Stimulated activated CD4-positive, alpha-beta T cell treated with anti-CD3 and anti-CD28 coated beads, Interleukin-1b, Interleukin-23, amount 100 ng/mL, for 1 hour (primary cell): ENCODE results near the gene CBFA2T3.

ENCODE experiments used
- DNase-seq, 2 donors: peaks; one replicate each; pipeline ENCODE4 v3.0.0-alpha.2; 2020; ENCODE audit warnings: low read depth in 2 of 2

The CBFA2T3 gene

DNA sequence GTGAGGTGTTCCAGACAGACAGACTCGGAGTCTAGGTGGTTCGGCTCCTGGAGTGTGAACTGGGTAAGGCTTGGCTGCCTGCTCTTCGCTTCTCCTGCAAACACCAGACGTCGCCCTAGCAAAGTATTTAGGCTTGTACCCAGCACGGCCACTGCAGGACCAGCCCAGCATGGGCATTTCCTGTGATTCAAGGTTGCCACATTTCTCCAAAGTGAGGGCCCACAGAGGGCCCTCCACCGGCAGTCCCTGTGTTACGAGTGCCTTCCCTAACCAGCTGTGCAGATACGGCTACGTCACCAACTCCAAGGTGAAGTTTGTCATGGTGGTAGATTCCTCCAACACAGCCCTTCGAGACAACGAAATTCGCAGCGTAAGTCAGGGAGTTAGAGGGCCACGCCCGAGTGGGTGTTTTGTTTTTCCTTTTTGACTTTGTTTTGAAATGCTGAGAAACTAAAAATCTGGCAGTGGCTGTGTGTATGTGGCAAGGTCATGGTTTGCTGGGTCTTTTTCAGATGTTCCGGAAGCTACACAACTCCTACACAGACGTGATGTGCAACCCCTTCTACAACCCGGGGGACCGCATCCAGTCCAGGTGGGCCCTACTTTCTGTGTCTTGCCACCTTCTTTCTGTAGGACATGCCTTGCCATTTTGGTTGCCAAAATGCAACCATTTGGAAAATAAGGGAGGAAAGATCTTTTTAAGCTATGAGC is 117.5 kb downstream of the CBFA2T3 start:
- DNase-seq: no peak

DNA sequence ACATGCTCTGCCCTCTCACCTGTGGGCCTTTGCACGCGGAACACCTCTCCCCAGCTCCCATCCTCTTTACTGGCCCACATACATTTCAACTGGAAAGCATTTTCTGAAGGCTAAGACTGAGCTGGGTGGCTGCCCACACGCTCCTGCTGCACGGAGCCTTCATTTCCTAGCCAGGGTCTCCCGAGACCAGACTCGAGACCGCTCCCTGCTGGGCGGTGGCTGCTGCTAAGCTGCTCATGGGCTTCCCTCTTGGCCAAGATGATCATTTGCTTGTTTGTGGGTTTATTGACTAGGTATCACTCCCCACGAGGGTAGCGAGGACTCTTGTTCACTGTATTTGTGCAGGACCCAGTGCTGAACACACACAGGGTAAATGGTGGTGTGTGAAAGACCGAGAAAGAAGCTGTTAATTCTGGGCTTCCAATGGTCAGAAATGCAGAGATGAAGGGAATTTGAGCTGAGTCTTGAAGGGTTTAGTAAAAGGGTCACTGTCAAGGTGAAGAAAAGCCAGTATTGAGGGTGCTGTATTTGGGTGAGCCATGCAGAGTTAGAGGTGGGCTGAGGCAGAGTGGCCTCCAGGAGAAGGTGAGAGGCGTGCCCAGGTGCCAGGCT is 119.2 kb downstream of the CBFA2T3 start:
- DNase-seq: peak; percentile 26 to 56

GRCh38 chr16:88856828-88857727 is 119.9 kb downstream of the CBFA2T3 start, which contains the start of the genes GALNS and TRAPPC2L:
TSS of gene GALNS (minus strand) at chr16:88856947. CDS start at chr16:88856877, 70 bp downstream.
TSS of gene TRAPPC2L (plus strand) at chr16:88857127. CDS start at chr16:88857151, 24 bp downstream.
- DNase-seq: peak; percentile 98 to 99

- DNase-seq: no peak
Observed at GRCh38 chr16:88856122-88856827, 120.7 kb downstream of the CBFA2T3 start.

- no peak for DNase-seq
Observed at GRCh38 chr16:88855736-88856121, 121.3 kb downstream of the CBFA2T3 start.

- DNase-seq: no peak
Observed at GRCh38 chr16:88855176-88855575, 121.8 kb downstream of the CBFA2T3 start.

DNA sequence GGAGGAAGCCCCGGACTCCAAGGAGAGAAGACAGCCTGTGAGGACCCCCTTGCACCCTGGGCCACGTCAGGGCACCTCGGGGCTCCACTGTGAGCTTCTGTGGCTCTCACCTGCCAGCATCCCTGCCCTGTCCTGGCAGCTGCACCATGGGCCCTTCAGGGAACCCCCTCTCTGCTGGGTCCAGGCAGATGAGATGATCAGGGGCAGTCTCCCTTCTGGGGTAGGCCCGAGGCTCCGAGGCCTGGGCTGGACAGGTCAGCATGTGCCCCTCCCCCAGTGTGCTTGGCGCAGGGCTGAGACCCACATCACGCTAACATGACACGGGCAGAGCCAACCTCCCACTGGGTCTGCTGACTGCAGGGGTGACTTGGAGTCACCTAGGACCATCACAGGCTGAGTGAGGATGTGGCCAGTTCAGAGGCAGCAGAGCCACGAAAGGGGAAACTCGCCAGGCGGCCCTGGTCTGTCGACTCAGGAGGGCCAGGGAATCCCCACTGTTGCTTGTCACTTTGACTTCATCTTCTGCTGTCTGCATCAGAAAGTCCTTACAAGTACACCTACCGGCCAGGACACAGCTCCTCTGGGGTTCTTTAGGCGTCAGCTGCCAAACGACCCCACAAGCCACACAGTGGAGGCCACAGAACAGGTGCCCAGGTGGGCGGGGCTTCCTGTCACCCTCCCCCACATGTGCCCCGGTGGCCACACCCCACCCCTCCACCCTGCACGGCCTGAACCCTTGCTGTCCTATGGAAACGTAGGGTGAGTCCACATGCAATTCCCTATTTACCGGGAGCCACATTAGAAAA is 122.5 kb downstream of the CBFA2T3 start:
- DNase-seq: no peak

GRCh38 chr16:88853325-88853941 is 123.6 kb downstream of the CBFA2T3 start:
- no peak for DNase-seq

- no peak for DNase-seq
Observed at GRCh38 chr16:88851616-88852015, 125.4 kb downstream of the CBFA2T3 start.

GRCh38 chr16:88850531-88851199 is 126.3 kb downstream of the CBFA2T3 start:
- no peak for DNase-seq

GRCh38 chr16:88848557-88848956 is 128.4 kb downstream of the CBFA2T3 start:
- no peak for DNase-seq

DNA sequence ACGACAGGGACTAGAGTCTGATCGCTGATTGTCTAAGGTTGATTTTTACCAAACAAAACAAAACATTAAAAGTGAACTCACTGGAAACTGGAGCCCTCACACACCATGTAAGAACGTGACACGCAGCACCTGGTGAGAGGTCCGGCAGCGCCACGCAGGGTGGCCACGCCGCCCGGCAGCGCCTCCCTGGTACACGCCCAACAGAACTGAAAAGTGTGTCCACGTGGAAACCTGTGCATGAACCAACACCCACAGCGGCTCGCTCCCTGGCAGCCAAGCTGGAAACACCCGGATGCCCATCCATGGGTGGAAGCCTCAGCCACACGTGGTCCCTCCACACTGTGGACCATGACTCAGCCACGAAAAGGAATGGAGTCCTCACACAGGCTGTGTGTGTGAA is 129.4 kb downstream of the CBFA2T3 start:
- no peak for DNase-seq

DNA sequence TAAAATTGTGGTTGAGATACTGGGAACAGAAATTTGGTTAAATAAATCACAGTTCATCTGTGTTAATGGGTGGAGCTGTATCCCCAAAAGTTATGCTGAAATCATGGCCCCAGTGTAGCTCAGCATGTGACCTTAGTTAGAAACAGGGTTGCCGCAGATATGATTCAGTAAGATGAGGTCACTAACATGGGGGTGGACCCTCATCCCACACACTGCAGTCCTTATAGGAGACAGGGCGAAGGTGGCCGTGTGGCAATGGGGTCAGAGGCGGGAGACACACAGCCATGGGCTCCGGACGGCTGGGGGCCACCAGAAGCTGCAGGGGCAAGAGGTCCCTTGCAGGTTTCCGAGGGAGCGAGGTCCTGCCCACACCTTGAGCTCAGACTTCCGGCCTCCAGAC is 130.9 kb downstream of the CBFA2T3 start:
- DNase-seq: no peak

GRCh38 chr16:88844419-88845036 is 132.5 kb downstream of the CBFA2T3 start:
- no peak for DNase-seq

DNA sequence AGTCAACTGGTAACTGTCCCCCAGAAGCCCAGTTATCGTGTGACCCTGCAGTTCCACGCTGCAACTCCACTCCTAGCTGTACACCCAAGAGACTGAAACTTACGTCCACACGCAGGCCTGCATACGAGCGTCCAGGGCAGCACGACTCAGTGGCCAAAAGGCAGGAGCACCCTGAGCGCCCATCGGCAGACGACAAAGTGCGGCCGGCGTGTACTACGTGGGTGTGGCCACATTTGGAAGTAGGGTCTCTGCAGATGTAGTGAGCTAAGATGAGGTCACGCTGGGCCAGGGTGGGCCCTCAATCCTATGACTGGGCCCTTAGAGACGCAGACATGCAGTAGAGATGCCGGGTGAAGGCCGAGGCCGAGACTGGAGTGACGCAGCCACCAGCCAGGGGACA is 133.8 kb downstream of the CBFA2T3 start:
- no peak for DNase-seq

- no peak for DNase-seq
Observed at GRCh38 chr16:88842806-88843205, 134.2 kb downstream of the CBFA2T3 start.

- no peak for DNase-seq
Observed at GRCh38 chr16:88842308-88842756, 134.7 kb downstream of the CBFA2T3 start.

- no peak for DNase-seq
Observed at GRCh38 chr16:88841521-88842307, 135.3 kb downstream of the CBFA2T3 start.
